ENCODE measurements around the gene SPTA1. TPM values are rescaled to one million over a fixed set of nuclear protein-coding genes. Genes with fewer than 3 reads are reported as not detected.
"Not testable (repeated sequence)": the region's sequence is repeated elsewhere in the genome, so short reads cannot be mapped to it uniquely, and the experiment has no call there.

The SPTA1 gene
- total RNA-seq, 1 experiment from 2014 or later: not detected

- in situ Hi-C loops (cut with HindIII; ENCODE audit: low sequenced_read_pairs): no loop called here
- peak; percentile 12 for DNase-seq (ENCODE audit: low spot score)
Observed at GRCh38 chr1:158689110-158689509, 2.6 kb upstream of the SPTA1 start.

GRCh38 chr1:158688343-158688742 lies 1.8 kb upstream of the SPTA1 start:
- DNase-seq (ENCODE audit: low spot score); in situ Hi-C loops (cut with HindIII; ENCODE audit: low sequenced_read_pairs): not testable (repeated sequence)

GRCh38 chr1:158687037-158687436 lies 522 bp upstream of the SPTA1 start:
- no peak for DNase-seq (ENCODE audit: low spot score)
- in situ Hi-C loops (cut with HindIII; ENCODE audit: low sequenced_read_pairs): no loop called here

- in situ Hi-C loops (cut with HindIII; ENCODE audit: low sequenced_read_pairs): no loop called here
- no peak for DNase-seq (ENCODE audit: low spot score)
Observed at GRCh38 chr1:158685085-158685484, 1.4 kb downstream of the SPTA1 start.

DNA sequence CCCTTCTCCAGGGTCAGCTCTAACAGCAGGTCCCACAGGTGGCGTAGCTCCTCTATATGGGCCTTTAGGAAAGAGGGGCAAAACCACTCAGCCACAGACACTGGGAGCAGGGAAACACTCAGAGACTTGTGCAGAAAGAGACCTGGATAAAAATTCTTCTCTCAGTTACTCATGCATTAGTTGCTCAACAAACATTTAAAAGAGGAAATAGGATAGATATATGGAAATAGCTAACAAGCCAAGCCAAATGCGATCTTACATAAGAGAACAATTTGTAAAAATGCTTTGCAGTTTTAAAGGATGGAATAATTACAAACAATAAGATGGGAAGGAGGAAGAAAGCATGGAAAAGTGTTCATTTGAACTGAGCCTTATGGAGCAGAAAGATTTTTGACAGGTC lies 4.9 kb downstream of the SPTA1 start:
- in situ Hi-C loops (cut with HindIII; ENCODE audit: low sequenced_read_pairs): no loop called here
- DNase-seq (ENCODE audit: low spot score): no peak

- no peak for DNase-seq (ENCODE audit: low spot score)
- in situ Hi-C loops (cut with HindIII; ENCODE audit: low sequenced_read_pairs): no loop called here
Observed at GRCh38 chr1:158679289-158679688, 7.2 kb downstream of the SPTA1 start.

DNA sequence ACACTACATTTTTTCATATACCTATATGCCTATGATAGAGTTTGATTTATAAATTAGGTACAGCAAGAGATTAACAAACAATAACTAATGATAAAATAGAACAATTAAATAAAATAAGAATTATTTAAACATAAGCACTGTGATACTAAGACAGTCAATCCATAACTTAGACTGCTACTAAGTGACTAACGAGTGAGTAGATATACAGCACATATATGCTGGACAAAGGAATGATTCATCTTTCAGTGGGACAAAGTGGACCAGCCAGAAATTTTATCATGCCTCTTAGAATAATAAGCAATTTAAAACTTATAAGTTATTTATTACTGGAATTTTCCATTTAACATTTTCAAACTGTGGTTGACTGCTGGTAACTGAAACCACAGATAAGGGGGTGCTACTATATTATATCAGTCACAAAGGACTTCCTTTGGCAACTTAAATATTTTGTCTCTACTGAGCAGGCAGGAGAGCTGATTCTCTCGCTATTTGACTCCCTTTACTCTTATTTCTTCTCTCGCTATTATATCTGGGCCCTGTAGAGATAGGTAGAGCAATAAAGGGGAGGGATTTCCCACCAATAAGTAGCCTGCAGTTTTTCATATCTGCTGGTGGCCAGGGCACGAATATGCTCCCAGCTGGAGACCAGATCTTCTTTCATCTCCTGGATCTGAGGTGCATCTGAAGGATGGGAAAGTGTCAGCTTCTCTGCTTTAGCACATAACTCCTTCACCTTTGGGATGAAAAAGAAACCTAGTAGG lies 10.8 kb downstream of the SPTA1 start:
- in situ Hi-C loops (cut with HindIII; ENCODE audit: low sequenced_read_pairs): no loop called here

GRCh38 chr1:158674302-158674701 lies 12.2 kb downstream of the SPTA1 start:
- in situ Hi-C loops (cut with HindIII; ENCODE audit: low sequenced_read_pairs): no loop called here

More for the DNA sequence above, 10.8 kb downstream of the SPTA1 start:
- no peak for DNase-seq (ENCODE audit: low spot score)

GRCh38 chr1:158666037-158666436 lies 20.5 kb downstream of the SPTA1 start:
- no peak for DNase-seq (ENCODE audit: low spot score)
- in situ Hi-C loops (cut with HindIII; ENCODE audit: low sequenced_read_pairs): no loop called here

More at GRCh38 chr1:158674302-158674701, 12.2 kb downstream of the SPTA1 start:
- no peak for DNase-seq (ENCODE audit: low spot score)

GRCh38 chr1:158654571-158654970 lies 31.9 kb downstream of the SPTA1 start:
- in situ Hi-C loops (cut with HindIII; ENCODE audit: low sequenced_read_pairs): no loop called here
- no peak for DNase-seq (ENCODE audit: low spot score)

GRCh38 chr1:158654086-158654485 lies 32.4 kb downstream of the SPTA1 start:
- no peak for DNase-seq (ENCODE audit: low spot score)
- in situ Hi-C loops (cut with HindIII; ENCODE audit: low sequenced_read_pairs): no loop called here

GRCh38 chr1:158652721-158653334 lies 33.7 kb downstream of the SPTA1 start:
- in situ Hi-C loops (cut with HindIII; ENCODE audit: low sequenced_read_pairs): no loop called here
- DNase-seq (ENCODE audit: low spot score): no peak

DNA sequence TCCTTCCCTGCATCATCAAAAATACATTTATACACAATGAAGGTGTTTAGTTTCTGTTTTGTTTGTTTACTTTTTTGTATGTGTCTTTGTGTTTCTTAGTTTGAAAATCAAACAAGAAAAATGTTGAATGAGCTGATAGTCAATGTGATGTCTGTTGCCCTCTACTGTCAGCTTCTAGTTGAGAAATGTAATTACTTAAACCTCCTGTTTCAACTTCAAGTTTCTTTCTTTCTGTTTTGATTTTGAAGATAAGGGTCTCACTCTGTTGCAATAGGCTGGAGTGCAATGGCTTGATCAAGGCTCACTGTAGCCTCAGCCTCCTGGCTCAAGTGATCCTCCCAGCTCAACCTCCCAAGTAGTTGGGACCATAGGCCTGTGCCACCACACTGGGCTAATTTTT lies 37.5 kb downstream of the SPTA1 start:
- in situ Hi-C loops (cut with HindIII; ENCODE audit: low sequenced_read_pairs): no loop called here
- no peak for DNase-seq (ENCODE audit: low spot score)

DNA sequence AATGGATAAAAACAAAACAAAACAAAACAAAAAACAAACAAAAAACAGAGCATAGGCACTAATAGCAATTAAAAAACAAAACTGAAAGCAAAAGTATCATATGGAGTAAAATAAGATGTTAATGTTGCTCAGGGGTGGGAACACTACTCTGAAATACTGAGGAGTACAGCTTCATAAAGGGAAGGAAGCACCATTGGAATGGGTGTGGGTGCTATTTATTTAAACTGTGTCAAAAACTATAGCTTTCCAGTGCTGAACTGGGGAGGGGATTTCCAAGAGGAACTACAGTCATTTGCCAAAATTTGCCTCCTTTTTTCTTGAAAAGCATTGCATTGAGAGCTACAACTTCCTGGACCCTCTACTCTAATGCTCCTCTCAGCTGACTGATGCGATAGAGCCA lies 40.0 kb downstream of the SPTA1 start:
- DNase-seq (ENCODE audit: low spot score): no peak
- in situ Hi-C loops (cut with HindIII; ENCODE audit: low sequenced_read_pairs): no loop called here

- no peak for DNase-seq (ENCODE audit: low spot score)
- in situ Hi-C loops (cut with HindIII; ENCODE audit: low sequenced_read_pairs): no loop called here
Observed at GRCh38 chr1:158644449-158644848, 42.1 kb downstream of the SPTA1 start.

GRCh38 chr1:158638904-158639303 lies 47.6 kb downstream of the SPTA1 start:
- in situ Hi-C loops (cut with HindIII; ENCODE audit: low sequenced_read_pairs): no loop called here
- DNase-seq (ENCODE audit: low spot score): no peak

DNA sequence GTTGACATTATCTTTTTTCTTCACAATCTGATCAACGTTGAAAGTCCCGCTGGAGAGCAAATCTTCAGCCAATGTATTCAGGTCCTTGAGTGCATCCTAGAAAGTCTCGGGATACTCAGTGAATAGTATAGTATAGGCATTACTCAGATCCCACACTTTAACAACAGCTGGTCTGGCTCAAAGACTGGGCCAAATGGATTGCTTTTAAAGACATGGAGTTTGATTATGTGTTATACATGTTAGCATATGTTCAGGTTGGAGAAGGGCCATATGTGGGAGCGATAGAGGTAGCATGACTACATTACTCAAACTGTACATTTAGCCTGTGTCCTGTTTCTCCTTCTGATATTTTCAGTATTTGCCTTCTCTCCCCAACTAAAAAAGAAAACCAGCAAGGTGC lies 48.4 kb downstream of the SPTA1 start:
- DNase-seq (ENCODE audit: low spot score): no peak
- in situ Hi-C loops (cut with HindIII; ENCODE audit: low sequenced_read_pairs): no loop called here

- DNase-seq (ENCODE audit: low spot score): no peak
- in situ Hi-C loops (cut with HindIII; ENCODE audit: low sequenced_read_pairs): no loop called here
Observed at GRCh38 chr1:158613764-158614163, 72.8 kb downstream of the SPTA1 start.

DNA sequence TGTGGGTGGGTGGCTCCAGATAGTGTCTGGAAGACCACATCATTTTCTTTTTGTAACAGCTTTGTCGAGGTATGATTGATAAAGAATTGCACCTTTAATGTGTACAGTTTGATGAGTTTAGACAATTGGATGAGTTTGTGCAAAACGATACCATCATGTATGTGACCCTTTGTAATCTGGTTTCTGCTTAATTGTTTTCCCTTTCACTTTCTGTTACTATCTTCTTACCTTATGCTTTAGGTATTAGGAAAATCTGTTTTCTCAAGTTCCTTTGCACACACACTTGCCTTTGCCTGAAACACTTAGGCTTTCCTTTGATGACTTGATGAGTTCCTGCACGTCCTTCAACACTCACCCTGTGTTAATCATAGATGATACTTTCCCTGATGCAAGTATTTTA lies 74.6 kb downstream of the SPTA1 start:
- no peak for DNase-seq (ENCODE audit: low spot score)
- in situ Hi-C loops (cut with HindIII; ENCODE audit: low sequenced_read_pairs): no loop called here

GRCh38 chr1:158607296-158607695 lies 79.2 kb downstream of the SPTA1 start:
- in situ Hi-C loops (cut with HindIII; ENCODE audit: low sequenced_read_pairs): no loop called here
- no peak for DNase-seq (ENCODE audit: low spot score)

- in situ Hi-C loops (cut with HindIII; ENCODE audit: low sequenced_read_pairs): no loop called here
- no peak for DNase-seq (ENCODE audit: low spot score)
Observed at GRCh38 chr1:158604968-158605367, 81.5 kb downstream of the SPTA1 start, which contains the start of gene OR10Z1. OR10Z1 (plus strand) TSS chr1:158605268; CDS start chr1:158606439, 1,171 bp downstream.
